GM12864 (cell line): ENCODE measurements around the gene RALGPS1.

Experiments used
- DNase-seq: peaks from one replicate; pipeline ENCODE4 v3.0.0-alpha.2; 2011; ENCODE audit warnings: low read depth
- H3K4me3 ChIP-seq: 2 replicates; pipeline ENCODE4 v1.5.1; 2011; ENCODE audit warnings: mild to moderate bottlenecking, low read depth, low read length, control low read depth
- TF ChIP-seq, protein P1 (sequence below): IDR thresholded peaks from 2 replicates; pipeline ENCODE4 v1.5.1; 2011; ENCODE audit warnings: low read depth, mild to moderate bottlenecking, moderate library complexity, low read length, control low read depth, inconsistent platforms; ENCODE audit errors: missing control alignments

Gene RALGPS1

GRCh38 chr9:126914458-126915280 lies at the start of gene RALGPS1:
Gene RALGPS1, plus strand, starts transcription at chr9:126914782. Its CDS starts 47,508 bp downstream, at chr9:126962290.
- H3K4me3 ChIP-seq, result peak within 1 kb of the TSS; percentile 57
- peak; percentile 79 for DNase-seq
- TF ChIP-seq, protein P1, sequence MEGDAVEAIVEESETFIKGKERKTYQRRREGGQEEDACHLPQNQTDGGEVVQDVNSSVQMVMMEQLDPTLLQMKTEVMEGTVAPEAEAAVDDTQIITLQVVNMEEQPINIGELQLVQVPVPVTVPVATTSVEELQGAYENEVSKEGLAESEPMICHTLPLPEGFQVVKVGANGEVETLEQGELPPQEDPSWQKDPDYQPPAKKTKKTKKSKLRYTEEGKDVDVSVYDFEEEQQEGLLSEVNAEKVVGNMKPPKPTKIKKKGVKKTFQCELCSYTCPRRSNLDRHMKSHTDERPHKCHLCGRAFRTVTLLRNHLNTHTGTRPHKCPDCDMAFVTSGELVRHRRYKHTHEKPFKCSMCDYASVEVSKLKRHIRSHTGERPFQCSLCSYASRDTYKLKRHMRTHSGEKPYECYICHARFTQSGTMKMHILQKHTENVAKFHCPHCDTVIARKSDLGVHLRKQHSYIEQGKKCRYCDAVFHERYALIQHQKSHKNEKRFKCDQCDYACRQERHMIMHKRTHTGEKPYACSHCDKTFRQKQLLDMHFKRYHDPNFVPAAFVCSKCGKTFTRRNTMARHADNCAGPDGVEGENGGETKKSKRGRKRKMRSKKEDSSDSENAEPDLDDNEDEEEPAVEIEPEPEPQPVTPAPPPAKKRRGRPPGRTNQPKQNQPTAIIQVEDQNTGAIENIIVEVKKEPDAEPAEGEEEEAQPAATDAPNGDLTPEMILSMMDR, result no peak

GRCh38 chr9:126869368-126869767 lies 45.2 kb upstream of the RALGPS1 start:
- no peak for DNase-seq
- TF ChIP-seq, protein P1, result no peak
- H3K4me3 ChIP-seq, result no peak overlapping the region

GRCh38 chr9:126872516-126872915 lies 42.1 kb upstream of the RALGPS1 start:
- no peak overlapping the region for H3K4me3 ChIP-seq
- TF ChIP-seq, protein P1, result no peak
- no peak for DNase-seq

DNA sequence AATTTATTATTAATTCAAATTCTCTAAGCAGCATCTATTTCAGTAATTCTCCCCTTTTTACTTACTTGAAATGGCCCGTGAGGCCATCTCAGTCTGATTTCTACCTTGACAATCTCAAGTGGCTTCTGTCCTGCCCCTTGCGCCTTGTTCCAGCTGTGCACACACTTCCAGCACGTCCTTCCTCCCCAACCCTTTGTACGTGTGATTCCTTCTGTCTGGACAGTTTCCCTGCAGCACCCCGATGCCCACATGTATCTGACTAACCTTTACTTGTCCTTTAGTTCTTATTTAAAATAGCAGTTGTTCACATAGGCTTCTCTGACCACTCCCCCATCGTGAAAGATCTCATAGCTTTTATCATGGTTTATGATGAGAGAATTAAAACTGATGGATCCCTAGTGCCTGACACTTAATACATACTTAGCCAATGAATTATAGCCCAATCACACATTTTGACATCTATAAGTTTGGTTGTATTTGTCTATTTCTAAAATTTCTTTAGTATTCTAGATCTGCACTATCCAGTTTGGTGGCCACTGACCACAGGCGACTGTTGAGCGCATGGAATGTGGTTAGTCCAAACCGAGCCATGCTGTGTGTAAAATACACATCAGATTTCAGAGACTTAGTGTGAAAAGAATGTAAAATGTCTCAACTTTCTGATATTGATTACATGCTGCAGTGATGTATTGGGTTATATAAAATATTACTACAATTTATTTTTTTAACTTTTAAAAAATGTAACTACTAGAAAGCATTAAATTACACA lies 39.9 kb upstream of the RALGPS1 start:
- H3K4me3 ChIP-seq, result no peak overlapping the region
- no peak for DNase-seq

DNA sequence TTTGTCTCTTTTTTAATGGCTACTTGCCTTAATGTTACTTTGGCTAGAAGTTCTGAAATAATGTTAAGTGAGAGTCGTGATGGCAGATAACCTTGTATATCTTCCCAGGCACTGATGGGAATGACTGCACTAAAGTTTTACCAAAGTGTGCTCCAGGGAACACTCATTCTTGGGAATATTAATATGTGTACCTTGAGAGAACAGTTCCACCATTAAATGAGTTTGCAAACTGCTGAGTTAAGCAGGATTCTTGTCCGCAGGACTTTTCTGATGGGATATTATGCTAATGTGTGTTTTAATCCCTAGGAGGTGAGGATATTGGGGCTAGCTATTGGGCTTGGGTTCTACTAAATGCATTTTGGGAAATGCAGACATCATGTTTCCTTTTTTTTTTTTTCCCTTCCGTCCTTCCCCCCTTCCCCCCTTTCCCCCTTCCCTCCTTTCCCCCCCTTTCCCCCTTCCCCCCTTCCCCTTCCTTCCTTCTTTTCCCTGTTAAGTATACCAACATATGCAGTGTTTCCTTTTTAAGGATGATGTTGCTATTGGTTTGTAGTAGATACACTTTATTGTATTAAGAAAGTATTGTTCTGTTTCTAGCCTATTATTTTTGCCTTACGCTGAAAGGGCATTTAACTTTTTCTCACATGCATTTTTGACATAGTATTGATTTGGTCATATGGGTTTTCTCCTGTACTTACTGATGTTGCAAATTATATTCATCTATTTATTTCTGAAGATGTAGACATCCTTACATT lies 38.6 kb upstream of the RALGPS1 start:
- TF ChIP-seq, protein P1, result no peak
- no peak overlapping the region for H3K4me3 ChIP-seq
- no peak for DNase-seq

More for the DNA sequence above, 39.9 kb upstream of the RALGPS1 start:
- TF ChIP-seq, protein P1, result no peak

DNA sequence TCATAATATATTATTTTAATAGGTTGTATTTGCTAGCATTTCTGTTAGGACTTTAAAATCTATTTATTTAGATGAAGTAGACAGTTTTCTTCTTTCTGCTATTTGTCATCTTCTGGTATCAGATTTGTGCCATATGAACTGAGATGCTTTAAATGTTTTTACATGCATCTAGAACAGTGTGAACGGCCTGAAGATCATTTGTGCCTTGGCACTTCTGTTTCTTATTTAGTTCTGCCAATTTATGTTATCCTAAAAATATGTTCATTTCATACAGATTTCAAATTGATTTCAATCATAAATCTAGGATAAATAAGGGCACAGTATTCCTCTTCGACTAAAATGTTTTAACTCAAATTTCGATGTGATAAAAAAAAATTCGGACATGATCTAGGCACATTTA lies 38.1 kb upstream of the RALGPS1 start:
- H3K4me3 ChIP-seq, result no peak overlapping the region
- TF ChIP-seq, protein P1, result no peak
- DNase-seq, result no peak
